ENCODE measurements around the gene PHF21A.

GRCh38 chr11:45961751-45962240 lies 159.5 kb downstream of the PHF21A start:
- TF ChIP-seq POLR2AphosphoS5 (IDR thresholded peaks at IDR 0.05; ENCODE audit: insufficient read depth, low read depth, low read length) (no peak), CTCF (IDR thresholded peaks at IDR 0.05; ENCODE audit: extremely low read depth in 1 of 2, insufficient read depth in 1 of 2, low read depth in 1 of 2, low read length in 2 of 2) (no peak), POLR2A (IDR thresholded peaks at IDR 0.05; ENCODE audit: low read depth, low read length) (no peak), MYC (IDR thresholded peaks at IDR 0.05; ENCODE audit: low read depth, low read length) (no peak), EZH2 (IDR thresholded peaks at IDR 0.05; ENCODE audit: borderline replicate concordance, low read depth, low read length, severe bottlenecking) (no peak), MAX (IDR thresholded peaks at IDR 0.05; ENCODE audit: insufficient read depth, insufficient read length) (no peak), FOS (IDR thresholded peaks at IDR 0.05; ENCODE audit: borderline replicate concordance, insufficient read depth, low read length) (no peak), JUN (IDR thresholded peaks at IDR 0.05; ENCODE audit: borderline replicate concordance, insufficient read depth, insufficient read length, low read depth) (no peak)

Measured in endothelial cell of umbilical vein (primary cell).